C4-2B (cell line): ENCODE data around the gene LRRC75A.

Experiments used
- H3K27ac ChIP-seq: fragments of 450-650 bp; 2 replicates; pipeline ENCODE4 v1.5.1; 2017
- CTCF ChIP-seq: fragments of 450-650 bp; conservative IDR thresholded peaks from 2 replicates; pipeline ENCODE4 v1.5.1; 2017; ENCODE audit warnings: mild to moderate bottlenecking
- ZFX ChIP-seq: fragments of 450-650 bp; IDR thresholded peaks from 2 replicates; pipeline ENCODE4 v1.6.1; 2017

Gene LRRC75A

DNA sequence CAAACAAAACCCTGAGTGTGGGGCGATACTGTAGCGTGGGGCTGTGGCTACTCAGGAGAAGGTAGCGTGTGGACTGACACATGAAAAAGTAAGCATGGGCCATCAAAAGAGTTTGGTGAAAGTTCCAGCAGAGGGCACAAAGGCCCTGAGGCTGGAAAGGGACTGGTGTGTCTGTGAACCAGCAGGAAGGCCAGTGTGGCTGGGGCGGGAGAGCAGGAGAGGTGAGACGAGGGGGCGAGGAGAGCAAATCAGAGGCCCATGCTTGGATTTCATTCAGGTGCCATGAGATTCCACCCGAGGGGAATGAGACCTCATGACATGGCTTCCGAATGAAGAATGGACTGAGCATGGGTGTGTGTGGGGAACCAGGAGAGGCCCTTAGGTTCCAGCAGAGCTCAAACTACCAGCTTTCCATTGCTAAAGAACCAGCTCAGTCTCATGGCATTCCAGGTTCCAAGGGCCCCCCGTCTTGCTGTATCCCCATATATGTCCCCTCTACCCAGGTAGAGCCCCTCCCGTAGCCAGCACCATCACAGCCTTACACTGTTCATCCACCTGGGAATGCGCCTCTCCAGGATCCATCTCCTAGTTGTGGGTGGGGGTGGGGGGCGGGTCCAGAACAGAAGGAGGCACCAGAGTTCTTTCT is 45.5 kb downstream of the LRRC75A start:
- no peak overlapping the region for H3K27ac ChIP-seq

GRCh38 chr17:16444258-16444886 is 47.6 kb downstream of the LRRC75A start:
- TF ChIP-seq CTCF (no peak), ZFX (no peak)
- peak overlapping the region; percentile 37 for H3K27ac ChIP-seq

More for the DNA sequence above, 45.5 kb downstream of the LRRC75A start:
- TF ChIP-seq CTCF, result no peak
- TF ChIP-seq ZFX, result no peak

DNA sequence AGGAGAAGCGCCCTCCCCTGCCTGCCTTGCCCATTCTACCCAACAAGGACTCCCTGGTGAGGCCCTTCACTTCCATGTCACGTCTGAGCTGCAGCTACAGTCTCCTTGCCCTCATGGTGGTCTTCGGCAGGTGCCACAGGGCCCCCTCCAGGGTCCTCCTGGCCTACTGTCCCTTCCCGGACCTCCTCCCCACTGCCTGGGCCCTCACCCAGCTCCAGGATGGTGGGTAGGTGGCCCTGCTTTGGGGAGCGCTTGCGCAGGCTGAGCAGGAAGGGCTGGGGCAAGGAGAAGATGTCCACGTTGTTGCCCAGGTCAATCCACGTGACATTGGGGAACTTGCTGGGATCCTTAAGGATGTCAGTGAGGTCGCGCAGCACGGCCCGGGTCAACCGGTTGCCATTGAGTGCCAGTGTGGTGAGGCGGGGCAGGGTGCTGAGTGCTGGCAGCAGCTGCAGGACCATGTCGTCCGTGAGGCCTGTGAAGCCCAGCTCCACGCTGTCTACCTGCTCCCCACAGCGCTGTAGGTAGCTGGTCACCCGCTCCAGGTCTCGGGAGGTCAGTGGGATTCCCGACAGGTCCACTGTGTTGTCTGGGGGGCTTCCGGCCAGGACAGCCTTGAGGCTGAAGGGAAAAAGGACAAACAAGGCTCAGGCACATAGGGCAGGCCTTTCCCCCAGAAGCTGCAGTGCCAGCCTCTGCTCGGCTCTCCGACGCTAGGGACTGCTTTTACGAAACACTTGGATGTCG is 48.3 kb downstream of the LRRC75A start:
- H3K27ac ChIP-seq, result peak overlapping the region; percentile 37
- TF ChIP-seq ZFX, result no peak
- TF ChIP-seq CTCF, result no peak

DNA sequence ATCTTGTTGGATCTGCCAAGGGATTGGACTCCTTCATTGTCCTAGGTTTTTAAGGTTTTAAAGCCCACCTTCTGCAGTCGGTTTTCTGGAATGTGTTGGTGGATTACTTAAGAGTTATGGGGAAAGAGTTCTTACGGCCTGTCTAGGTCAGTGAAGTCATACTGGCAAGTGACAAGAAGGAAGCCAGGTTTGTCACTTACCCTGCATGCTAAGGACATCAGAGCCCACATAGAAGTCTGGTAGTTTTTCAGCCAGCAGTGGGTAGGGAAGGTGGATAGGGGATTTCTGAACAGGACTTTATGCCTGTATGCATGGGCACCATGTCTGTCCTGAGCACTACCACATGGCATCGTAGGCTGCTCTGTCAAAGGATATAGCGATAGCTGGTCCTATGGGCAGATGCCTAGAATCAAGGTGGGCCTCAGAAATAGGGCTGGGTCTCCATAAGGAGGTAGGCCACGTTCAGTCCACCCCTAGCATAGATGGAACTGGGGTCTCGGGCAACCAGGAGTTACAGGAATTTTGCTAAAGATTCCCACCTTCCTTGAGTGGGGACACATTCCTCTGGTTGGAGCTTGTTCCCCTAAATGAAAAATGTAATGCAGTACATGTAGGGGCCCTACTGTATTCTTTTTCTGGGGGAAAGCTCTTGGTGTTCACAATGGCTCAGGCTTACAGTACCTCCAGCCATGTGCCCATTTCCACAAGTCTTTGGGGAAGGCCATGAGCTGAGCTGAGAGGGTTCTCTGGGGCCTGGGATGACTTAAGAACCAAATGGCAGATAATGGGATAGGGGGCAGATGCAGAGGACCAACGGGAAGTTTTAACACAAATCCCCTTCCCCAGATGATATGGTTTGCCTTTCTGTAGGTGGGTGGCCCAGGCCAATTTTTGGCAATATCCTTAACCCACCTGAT is 49.1 kb downstream of the LRRC75A start:
- H3K27ac ChIP-seq, result peak overlapping the region; percentile 37
- TF ChIP-seq CTCF (no peak), ZFX (no peak)

- TF ChIP-seq CTCF (no peak), ZFX (no peak)
- H3K27ac ChIP-seq, result peak overlapping the region; percentile 37; the same call in 1 of the 2 replicates
Observed at GRCh38 chr17:16442141-16442540, 49.9 kb downstream of the LRRC75A start.

DNA sequence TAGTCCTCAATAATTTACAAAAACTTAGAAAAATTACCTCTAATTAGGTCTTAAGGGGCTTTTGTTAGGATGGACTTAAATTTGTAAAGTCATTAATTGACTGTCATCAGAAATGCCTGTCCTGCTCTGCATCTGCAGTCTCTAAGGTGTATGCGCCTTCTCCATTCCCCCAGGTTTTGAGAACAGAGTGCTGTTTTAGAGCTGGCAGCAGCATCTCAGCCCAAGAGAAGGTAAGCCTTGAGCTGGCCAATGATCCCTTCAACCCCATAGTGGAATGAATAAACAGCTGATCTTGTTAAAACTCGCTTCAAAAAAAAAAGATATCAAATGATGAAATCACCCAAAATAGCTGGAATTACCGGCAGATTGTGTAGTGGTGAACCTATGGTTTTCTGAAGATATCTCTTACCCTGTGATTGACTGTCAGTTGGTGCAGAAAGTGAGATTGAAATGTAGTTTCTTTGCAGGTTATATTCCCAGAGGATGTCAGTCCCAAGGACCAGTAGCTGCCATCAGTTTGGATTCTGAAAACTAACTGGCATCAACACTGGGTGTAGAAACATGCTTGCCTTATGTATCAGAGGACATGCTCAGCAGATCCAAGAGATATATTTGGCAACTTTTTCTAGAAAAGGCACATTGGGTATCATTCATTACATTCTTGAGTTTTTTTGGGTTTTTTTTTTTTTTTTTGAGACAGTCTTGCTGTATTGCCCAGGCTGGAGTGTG is 50.9 kb downstream of the LRRC75A start:
- peak overlapping the region; percentile 99 for H3K27ac ChIP-seq
- TF ChIP-seq ZFX (no peak), CTCF (no peak)

DNA sequence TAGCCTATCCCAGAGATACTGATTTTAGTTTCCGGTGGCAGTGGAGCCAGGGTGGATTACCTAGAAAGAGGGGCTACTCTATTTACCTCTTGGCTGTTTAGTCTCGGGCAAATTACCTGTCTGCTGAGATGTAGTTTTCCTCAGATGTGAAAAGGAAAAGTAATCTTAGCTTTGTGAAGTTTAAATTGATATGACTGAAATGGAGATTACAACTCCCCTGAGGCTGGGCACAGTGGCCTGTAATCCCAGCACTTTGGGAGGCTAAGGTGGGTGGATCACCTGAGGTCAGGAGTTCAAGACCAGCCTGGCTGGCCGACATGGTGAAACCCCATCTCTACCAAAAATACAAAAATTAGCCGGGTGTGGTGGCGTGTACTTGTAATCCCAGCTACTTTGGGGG is 51.6 kb downstream of the LRRC75A start:
- peak overlapping the region; percentile 99 for H3K27ac ChIP-seq
